GM12865 (cell line): ENCODE results near the gene CEP112.
A peak's percentile ranks its signal among the peaks of the same experiment; 100 is the strongest.
"Not testable (repeated sequence)": the region's sequence is repeated elsewhere in the genome, so short reads cannot be mapped to it uniquely, and the experiment has no call there.

Experiments
- DNase-seq: peaks from one replicate; pipeline ENCODE4 v3.0.0; 2010; ENCODE audit warnings: low read depth
- H3K4me3 ChIP-seq: 2 replicates; pipeline ENCODE4 v1.5.1; 2011; ENCODE audit warnings: mild to moderate bottlenecking, low read depth, low read length, control low read depth
- CTCF ChIP-seq: IDR thresholded peaks from 2 replicates; pipeline ENCODE4 v1.5.1; 2011; ENCODE audit warnings: low read length, control low read depth, low read depth, inconsistent platforms; ENCODE audit not compliant: insufficient read depth; ENCODE audit errors: missing control alignments

CEP112 gene

GRCh38 chr17:65850486-65850885 lies 341.4 kb downstream of the CEP112 start:
- TF ChIP-seq CTCF = no peak
- peak; percentile 71 for DNase-seq
- H3K4me3 ChIP-seq = no peak overlapping the region

GRCh38 chr17:65848751-65849150 lies 343.2 kb downstream of the CEP112 start:
- DNase-seq = no peak
- no peak for TF ChIP-seq CTCF
- no peak overlapping the region for H3K4me3 ChIP-seq

- H3K4me3 ChIP-seq = no peak overlapping the region
- TF ChIP-seq CTCF = no peak
- DNase-seq = no peak
These were observed 350.8 kb downstream of the CEP112 start for GRCh38 chr17:65841089-65841488.

GRCh38 chr17:65837232-65837631 lies 354.7 kb downstream of the CEP112 start:
- not testable (repeated sequence) for H3K4me3 ChIP-seq, DNase-seq

GRCh38 chr17:65833214-65833613 lies 358.7 kb downstream of the CEP112 start:
- H3K4me3 ChIP-seq = no peak overlapping the region
- DNase-seq = no peak
- no peak for TF ChIP-seq CTCF

- DNase-seq = no peak
- TF ChIP-seq CTCF = no peak
- H3K4me3 ChIP-seq = no peak overlapping the region
These were observed 361.6 kb downstream of the CEP112 start for GRCh38 chr17:65830356-65830755.

- not testable (repeated sequence) for H3K4me3 ChIP-seq, DNase-seq
These were observed 365.4 kb downstream of the CEP112 start for GRCh38 chr17:65826577-65826976.

GRCh38 chr17:65824901-65825300 lies 367.0 kb downstream of the CEP112 start:
- H3K4me3 ChIP-seq = no peak overlapping the region
- TF ChIP-seq CTCF = no peak
- DNase-seq = no peak
